Activated naive CD4-positive, alpha-beta T cell treated with anti-CD3 and anti-CD28 coated beads, Interleukin-2, amount 50 U/mL, for 72 hours (primary cell): ENCODE results near the gene IGFN1. TPM values are rescaled to one million over a fixed set of nuclear protein-coding genes. Genes with fewer than 3 reads are reported as not detected.
"Not testable (repeated sequence)": the region's sequence is repeated elsewhere in the genome, so short reads cannot be mapped to it uniquely, and the experiment has no call there.

Experiments used
- ATAC-seq, 2 donors: fragments of 150-1000 bp; cut with Tn5 transposase; 2 replicates each; pipeline ENCODE4 v1.10.0; 2021; ENCODE audit warnings: mild to moderate bottlenecking in 2 of 2, moderate library complexity in 2 of 2
- DNase-seq, 2 donors: peaks; one replicate each; pipeline ENCODE4 v3.0.0; 2021 to 2022; ENCODE audit warnings: low spot score in 2 of 2
- H3K27ac Mint-ChIP-seq, 2 donors: one replicate each; pipeline ENCODE4 v1.8.0; 2022; ENCODE audit warnings: mild to moderate bottlenecking in 2 of 2, mixed read lengths in 2 of 2
- H3K36me3 Mint-ChIP-seq, 2 donors: one replicate each; pipeline ENCODE4 v1.8.0; 2022; ENCODE audit warnings: mixed read lengths in 2 of 2
- H3K9me3 Mint-ChIP-seq, 2 donors: one replicate each; pipeline ENCODE4 v1.8.0; 2022; ENCODE audit warnings: mixed read lengths in 2 of 2
- total RNA-seq, 2 donors: library from RNA; stranded (reverse); gene quantifications; one replicate each; pipeline ENCODE4 v1.2.3, GENCODE V29; 2022

IGFN1 gene
- total RNA-seq, 2 donors from 2014 or later, result not detected

DNA sequence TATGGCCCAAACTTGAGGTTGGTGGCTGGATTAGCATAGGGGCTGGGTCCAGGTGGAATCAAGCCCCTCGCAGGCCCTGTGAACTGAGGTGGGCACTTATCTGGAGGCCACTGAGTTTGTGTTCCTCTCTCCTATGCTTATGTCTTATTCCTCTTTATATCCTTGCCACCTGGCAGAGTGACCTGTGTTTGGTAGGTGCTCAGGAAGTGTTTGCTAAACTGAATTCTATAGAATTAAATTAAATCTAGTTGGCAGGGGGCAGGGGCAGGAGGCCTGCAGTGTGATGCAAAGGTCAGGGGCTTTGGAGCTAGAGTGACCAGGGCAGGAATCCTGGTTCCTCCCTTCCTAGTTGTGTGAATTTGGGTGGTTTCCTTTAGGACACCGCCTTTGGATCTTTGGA lies 35.3 kb upstream of the IGFN1 start:
- H3K27ac Mint-ChIP-seq, result no peak overlapping the region
- H3K36me3 Mint-ChIP-seq, result no peaks in the 10 kb centered on the region
- DNase-seq (no peak), ATAC-seq (no peak)
- no peaks in the 10 kb centered on the region for H3K9me3 Mint-ChIP-seq

DNA sequence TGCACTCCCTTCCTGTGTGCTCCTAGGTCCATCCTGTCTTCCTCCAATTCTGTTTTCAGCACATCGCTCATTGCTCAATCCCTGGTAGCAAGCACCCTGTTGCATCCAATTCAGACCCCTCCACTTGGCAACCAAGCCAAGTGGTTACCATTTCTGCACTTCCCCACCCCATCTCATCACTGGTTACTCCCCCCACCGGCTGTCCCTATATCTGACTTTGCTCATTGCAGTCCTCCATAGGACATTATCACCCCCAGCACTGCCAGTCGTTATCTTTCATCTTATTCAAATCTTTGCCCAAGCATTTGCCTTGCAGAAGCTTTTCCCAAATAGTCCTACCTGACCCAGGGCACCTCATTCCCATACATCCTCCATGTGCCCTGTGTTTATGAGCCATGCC lies 34.3 kb upstream of the IGFN1 start:
- no peaks in the 10 kb centered on the region for H3K36me3 Mint-ChIP-seq
- no peaks in the 10 kb centered on the region for H3K9me3 Mint-ChIP-seq

DNA sequence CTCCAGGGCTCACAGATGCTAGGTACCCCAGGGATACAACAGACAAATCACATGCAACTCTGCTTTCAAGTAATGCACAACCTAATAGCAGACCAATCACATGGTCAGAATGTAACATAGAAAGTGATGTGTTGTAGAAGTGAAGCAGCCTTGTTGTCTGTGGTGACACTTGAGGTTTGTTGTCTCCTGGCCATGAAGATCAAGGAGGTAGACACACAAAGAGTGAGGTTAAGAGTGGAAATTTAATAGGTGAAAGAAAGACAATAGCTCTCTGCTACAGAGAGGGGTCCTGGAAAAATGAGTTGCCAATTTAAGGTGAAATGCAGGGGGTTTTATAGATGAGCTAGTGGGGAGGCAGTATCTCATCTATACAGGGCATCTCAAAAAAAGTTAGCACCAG lies 33.8 kb upstream of the IGFN1 start:
- Mint-ChIP-seq H3K9me3 (no peaks in the 10 kb centered on the region), H3K27ac (no peak overlapping the region), H3K36me3 (no peaks in the 10 kb centered on the region)
- DNase-seq, result no peak
- no peak for ATAC-seq

More for the DNA sequence above, 34.3 kb upstream of the IGFN1 start:
- ATAC-seq, result no peak
- no peak for DNase-seq
- no peak overlapping the region for H3K27ac Mint-ChIP-seq

DNA sequence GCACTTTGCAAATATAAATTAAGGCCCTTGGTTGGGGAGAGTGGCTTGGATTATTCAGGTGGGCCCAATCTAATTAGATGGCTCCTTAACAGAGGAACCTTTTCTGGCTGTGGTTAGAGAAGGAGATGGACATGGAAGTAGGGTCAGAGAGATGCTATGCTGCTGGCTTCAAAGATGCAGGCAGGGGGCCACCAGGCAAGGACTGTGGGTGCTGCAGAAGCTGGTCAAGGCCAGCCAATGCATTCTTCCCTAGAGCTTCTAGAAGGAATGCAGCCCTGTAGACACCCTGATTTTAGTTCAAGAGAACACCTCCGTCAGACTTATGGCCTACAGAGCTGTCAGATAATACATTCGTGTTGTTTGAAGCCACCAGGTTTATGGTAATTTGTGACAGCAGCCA lies 32.7 kb upstream of the IGFN1 start:
- no peak overlapping the region for H3K27ac Mint-ChIP-seq
- H3K9me3 Mint-ChIP-seq, result no peaks in the 10 kb centered on the region
- DNase-seq, result no peak
- ATAC-seq, result no peak
- H3K36me3 Mint-ChIP-seq, result no peaks in the 10 kb centered on the region

DNA sequence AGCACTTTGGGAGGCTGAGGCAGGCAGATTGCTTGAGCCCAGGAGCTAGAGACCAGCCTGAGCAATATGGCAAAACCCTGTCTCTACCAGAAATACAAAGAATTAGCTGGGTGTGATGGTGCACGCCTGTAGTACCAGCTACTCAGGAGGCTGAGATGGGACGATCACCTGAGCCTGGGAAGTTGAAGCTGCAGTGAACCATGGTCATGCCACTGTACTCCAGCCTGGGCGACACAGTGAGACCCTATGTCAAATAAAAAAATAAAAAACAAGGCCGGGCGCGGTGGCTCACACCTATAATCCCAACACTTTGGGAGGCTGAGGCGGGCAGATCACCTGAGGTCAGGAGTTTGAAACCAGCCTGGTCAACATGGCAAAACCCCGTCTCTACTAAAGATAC lies 27.6 kb upstream of the IGFN1 start:
- not testable (repeated sequence) for H3K27ac Mint-ChIP-seq, DNase-seq, H3K9me3 Mint-ChIP-seq, ATAC-seq, H3K36me3 Mint-ChIP-seq

DNA sequence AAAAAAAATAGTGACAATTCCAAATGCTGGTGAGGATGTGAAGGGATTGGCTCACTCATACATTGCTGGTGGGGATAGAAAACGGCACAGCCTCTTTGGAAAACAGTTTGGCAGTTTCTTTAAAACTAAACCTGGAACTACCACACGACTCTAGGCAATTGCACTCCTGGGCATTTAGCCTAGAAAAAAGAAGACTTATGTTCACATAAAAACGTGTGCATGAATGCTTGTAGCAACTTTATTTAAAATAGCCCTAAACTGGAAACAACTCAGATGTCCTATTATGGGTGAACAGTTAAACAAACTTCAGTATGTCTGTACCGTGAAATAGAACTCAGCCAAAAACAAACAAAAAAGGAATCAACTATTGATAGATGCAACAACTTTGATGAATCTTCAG lies 26.9 kb upstream of the IGFN1 start:
- Mint-ChIP-seq H3K36me3 (no peaks in the 10 kb centered on the region), H3K9me3 (no peaks in the 10 kb centered on the region), H3K27ac (no peak overlapping the region)
- DNase-seq (no peak), ATAC-seq (no peak)

DNA sequence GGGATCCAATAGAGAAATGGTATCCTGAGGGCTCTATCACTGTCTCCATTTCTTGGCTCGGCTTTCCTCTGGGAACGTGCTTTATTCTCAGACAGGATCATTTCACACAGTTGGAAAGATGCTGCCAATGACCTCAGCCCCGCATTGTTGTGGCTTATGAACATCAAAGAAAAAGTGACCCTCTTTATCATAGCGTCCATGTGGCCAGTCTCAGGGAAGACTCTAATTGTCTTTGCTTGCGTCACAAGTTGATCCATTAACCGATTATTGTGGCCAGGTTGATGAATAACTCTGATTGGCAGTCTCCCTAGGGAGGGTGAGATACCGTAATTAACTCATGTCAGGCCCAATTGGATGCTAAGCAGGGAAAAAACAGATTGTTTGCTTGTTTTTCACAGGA lies 26.0 kb upstream of the IGFN1 start:
- DNase-seq (no peak), ATAC-seq (no peak)
- Mint-ChIP-seq H3K36me3 (no peaks in the 10 kb centered on the region), H3K27ac (no peak overlapping the region), H3K9me3 (no peaks in the 10 kb centered on the region)

DNA sequence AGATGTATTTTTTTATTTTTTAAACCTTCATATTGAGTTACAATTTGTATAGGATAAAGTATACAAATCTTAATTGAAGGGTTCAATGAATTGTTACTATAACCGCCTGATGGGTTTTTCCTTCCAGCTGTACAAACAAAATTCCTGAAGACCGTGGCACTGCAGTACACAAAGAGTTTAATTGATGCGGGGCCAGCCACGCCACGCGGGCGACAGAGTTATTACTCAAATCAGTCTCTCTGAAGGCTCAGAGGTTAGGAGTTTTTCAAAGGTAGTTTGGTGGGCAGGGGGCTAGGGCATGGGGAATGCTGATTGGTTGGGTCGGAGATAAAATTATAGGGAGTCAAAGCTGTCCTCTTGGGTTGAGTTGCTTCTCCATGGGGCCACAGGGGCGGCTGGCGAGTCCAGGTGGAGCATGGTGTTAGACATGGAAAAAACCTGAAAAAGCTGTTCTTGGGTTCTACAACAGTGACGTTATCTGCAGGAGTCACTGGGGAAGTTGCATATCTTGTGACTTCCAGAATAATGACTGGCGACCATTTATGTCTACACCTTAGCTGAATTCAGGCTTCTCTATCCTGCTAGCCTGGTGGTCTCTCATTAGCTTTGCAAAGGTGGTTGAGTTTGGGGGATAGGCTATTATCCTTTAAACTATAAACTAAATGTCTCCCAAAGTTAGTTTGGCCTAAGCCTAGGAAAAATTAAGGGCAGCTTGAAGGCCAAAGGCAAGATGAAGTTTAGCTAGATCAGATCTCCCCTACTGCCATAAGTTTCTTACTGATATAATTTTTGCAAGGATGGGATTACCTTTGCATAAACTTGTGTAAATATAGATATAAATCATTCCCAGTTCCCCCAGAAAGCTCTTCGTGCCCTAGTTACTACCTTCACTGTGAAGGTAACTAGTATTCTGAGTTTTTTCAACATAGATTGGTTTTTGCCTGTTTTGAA lies 23.3 kb upstream of the IGFN1 start:
- no peak overlapping the region for H3K27ac Mint-ChIP-seq
- H3K9me3 Mint-ChIP-seq, result no peaks in the 10 kb centered on the region
- DNase-seq (no peak), ATAC-seq (no peak)
- H3K36me3 Mint-ChIP-seq, result no peaks in the 10 kb centered on the region

DNA sequence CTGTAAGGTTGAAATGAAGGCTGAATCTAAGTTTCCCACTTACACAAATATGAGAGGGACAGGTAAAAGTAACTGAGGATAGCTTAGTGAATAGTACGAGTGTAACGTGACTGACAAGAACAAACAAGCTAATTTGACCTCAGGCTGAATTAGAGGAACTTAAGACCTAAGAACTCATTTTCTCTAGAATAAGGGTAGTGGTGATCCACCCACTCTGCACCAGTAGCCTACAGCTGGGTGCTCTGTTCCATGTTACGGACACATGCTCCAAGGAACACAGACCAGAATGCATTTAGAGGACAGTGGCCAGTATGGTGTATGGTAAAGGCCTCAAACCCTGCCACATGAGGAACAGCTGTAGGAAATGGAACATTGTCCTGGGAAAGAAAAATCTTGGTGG lies 21.4 kb upstream of the IGFN1 start:
- DNase-seq (no peak), ATAC-seq (no peak)
- no peak overlapping the region for H3K27ac Mint-ChIP-seq
- no peaks in the 10 kb centered on the region for H3K36me3 Mint-ChIP-seq
- no peaks in the 10 kb centered on the region for H3K9me3 Mint-ChIP-seq

DNA sequence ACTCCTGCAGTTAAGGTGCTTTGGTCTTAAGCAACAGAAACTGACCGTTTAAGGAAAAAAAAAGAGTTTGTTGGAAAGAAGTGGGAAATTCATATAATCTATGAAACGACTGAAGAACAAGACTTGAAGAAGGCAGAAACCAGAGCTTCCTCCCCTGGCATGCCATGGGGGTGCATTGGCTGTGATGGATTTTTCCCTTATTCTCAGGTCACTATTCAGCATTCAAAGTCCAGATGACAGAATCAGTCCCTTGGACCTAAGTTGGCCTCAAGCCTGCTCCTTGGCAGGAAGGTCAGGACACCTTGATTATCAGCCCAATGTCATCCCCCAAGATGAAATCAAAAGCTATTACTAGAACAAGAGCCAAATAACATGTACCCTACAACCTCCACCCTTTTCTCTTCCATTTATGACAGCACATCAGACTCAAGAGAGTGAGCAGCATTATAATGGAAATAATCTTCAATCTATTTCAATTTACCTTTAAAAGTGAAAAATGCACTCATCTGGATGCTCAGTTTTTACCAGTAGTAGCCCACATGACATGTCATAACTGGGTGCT lies 20.6 kb upstream of the IGFN1 start:
- Mint-ChIP-seq H3K27ac (peak overlapping the region in 1 of 2 donors; percentile 92), H3K9me3 (no peaks in the 10 kb centered on the region), H3K36me3 (no peaks in the 10 kb centered on the region)
- DNase-seq (no peak), ATAC-seq (no peak)

DNA sequence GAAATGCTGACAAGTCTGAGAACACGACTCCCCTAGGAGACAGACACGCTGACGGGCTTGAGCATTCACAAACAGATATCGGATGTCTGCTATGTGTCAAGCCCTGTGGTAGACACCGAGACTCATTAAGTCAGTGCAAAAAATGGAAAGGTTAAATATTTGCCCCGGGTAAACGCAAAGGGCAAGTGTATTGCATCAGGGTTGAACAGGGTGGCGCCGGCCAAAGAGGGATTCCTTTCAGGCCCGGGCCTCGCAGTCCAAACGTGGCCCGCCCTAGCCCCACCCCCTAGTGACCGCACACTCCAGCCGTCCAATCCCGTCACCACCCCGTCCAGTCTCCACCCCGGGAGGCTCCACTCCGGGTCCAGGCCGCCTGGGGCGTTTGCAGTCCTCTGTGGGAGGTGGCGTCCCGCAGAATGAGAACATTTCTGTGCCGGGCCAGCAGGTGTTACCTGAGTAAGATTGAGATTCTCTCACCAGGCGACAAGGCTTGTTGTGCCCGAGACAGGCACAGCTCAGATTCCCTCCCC lies 20.0 kb upstream of the IGFN1 start:
- no peaks in the 10 kb centered on the region for H3K9me3 Mint-ChIP-seq
- H3K36me3 Mint-ChIP-seq, result no peaks in the 10 kb centered on the region
- H3K27ac Mint-ChIP-seq, result peak overlapping the region; percentile 92 to 94
- DNase-seq (peak; percentile 86 to 88), ATAC-seq (peak; percentile 89 to 90)

DNA sequence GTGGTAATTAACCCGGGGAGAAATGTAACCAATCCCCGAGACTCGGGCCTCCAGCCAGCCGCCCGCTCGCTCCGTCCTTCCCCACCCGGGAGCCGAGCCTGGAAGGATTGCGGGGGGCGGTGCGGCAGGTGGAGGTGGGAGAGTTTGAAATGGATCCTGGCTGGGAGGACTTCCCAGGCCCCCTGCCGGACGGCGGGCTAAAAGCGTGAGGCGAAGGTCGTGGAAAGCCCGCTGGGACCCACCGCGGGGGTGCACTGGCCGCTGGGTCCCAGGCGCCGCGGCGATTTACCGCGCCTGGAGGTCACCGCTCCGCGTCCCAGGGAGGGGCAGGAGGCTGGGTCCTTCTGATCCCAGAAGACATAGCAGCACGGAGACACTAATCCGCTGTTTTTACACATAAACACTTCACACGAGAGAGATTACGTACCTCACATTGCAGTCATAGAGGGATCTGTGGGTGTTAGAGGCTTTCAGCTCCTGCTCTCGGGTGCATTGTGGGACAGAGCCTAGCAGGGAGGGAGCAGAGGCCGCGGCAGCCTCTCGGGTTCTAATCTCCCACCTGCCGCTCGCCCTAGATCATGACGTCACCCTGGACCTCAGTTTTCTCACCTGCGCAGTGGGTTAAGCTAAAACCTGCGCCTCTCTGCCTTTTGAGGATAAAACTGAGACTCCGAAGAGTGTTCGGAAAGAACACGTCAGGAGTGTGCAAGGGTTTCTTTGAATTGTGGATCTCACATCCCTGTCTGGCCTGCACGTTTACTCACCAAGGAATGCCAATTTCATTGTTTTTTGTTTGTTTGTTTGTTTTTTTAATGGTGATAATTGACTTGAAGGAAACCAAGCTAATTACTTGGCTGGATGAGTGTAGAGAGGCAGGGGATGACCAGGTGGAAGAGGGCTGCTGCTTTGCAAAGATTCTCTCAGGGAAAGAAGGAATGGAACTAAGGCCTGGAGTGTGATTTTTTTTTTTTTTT lies 19.3 kb upstream of the IGFN1 start:
- Mint-ChIP-seq H3K9me3 (no peaks in the 10 kb centered on the region), H3K27ac (peak overlapping the region; percentile 92 to 94), H3K36me3 (no peaks in the 10 kb centered on the region)
- ATAC-seq, result peak; percentile 71 to 85
- peak; percentile 66 for DNase-seq

DNA sequence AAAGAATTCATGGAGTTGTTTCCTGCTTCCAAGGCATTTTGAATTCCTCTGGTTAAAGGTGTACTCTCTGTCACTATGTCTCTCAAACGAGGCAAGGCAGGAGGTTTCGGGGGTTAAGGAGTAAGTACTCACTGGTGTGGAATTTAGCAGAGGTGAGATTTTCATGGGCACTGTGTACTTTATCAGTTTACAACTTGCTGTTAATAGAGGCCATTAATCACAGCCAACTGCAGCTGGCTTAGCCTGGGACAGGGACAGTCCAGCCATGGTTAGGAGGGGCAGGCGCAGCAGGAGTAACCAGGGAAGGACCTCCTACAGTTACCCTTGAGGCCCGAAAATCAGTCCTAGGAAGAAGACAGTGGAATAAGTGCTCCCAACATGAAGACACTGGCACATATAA lies 18.3 kb upstream of the IGFN1 start:
- ATAC-seq, result no peak
- Mint-ChIP-seq H3K36me3 (no peaks in the 10 kb centered on the region), H3K9me3 (no peaks in the 10 kb centered on the region), H3K27ac (peak overlapping the region in 1 of 2 donors; percentile 92)
- DNase-seq, result no peak

DNA sequence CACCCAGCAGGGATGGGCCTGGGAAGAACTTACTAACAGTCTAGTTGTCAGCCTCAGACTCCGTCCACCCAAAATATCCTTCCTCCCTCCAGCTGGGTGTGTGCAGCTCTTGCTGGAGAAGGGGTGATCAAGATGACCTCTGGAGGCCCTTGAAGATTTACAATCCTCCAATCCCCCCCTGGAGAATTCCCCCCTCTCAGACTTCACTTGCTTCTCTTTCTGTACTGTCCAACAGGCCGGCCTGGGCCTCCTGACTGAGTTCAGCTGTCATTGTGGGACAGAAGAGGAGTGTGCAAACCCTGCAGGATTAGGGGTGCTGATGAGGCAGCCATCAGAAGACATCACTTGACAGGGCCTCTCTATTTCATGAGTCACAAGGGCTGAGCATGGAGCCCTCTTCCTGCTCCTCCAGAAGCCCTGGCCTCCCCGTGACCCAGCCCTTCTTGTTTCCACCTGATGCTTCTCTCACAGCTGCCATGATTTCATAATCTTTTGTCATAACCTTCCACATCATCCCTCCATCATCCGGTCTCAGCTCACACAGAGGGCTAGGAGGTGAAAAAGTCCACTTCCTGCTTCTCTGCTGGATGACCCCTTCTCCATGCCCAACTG lies 17.5 kb upstream of the IGFN1 start:
- Mint-ChIP-seq H3K36me3 (no peaks in the 10 kb centered on the region), H3K27ac (peak overlapping the region; percentile 18 to 72), H3K9me3 (no peaks in the 10 kb centered on the region)
- DNase-seq (no peak), ATAC-seq (no peak)

DNA sequence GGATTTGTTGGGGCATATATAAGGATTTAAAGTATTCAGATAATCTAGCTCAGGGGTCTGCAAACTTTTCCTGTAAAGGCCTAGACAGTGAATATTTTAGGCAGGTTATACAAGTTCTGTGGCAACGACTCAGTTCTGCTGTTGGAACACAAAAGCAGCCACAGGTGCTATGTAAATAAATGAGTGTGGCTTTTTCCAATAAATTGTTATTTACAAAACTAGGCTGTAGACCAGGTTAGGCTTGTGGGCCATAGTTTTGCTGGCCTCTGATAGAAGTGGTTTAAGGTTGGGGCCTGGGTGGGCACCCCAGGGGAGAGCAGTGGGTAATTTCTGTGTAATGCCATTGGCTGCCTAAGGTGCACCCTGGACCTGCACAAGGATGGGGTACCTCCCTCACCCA lies 16.9 kb upstream of the IGFN1 start:
- H3K27ac Mint-ChIP-seq, result peak overlapping the region in 1 of 2 donors; percentile 18
- peaks cover 0 to 4% of the 10 kb centered on the region in 2 donors for H3K36me3 Mint-ChIP-seq
- peaks cover 0 to 1% of the 10 kb centered on the region in 2 donors for H3K9me3 Mint-ChIP-seq
- ATAC-seq, result no peak
- DNase-seq, result no peak

DNA sequence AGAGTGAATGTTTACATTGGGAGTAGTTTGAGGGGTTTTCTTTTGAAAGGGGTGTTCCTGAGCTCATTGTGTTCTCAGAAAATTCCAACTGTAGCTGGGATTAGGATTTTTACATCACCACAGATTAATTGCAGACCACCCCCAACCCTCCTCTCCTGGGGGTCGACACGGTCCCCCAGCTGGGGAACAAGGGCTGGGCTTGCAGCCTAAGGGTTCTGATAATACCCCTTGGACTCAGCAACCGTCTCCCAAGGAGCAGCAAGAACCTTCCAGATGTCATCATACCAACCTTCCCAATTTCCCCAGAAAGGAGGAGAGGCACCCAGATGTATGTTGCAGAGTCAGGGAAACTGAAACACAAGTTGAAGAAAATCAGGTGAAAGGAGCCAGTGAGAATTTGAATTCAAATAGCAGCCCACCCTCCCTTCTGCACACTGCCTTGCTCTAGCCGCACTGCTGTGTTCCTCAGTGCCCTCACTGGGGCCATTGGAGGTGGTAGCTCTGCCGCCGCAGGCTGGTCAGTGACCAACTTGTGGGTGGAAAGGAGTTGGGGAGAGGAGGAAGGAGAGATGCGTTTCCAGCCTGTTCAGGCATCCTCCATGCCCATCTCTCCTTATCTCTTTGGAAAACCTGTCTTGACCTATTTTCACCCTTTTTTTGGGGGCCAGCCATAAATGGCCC lies 14.7 kb upstream of the IGFN1 start:
- ATAC-seq, result no peak
- H3K9me3 Mint-ChIP-seq, result peaks cover 0 to 5% of the 10 kb centered on the region in 2 donors
- peaks cover 0 to 11% of the 10 kb centered on the region in 2 donors for H3K36me3 Mint-ChIP-seq
- H3K27ac Mint-ChIP-seq, result no peak overlapping the region
- DNase-seq, result no peak
